NCI-H82 treated with DMSO at 0.1 percent for 48 hours (cell line): ENCODE data around the gene FIS1.
A peak's percentile ranks its signal among the peaks of the same experiment; 100 is the strongest.
"Not testable (repeated sequence)": the region's sequence is repeated elsewhere in the genome, so short reads cannot be mapped to it uniquely, and the experiment has no call there.

Source experiments
- DNase-seq: peaks from one replicate; lab custom pipeline; 2025; ENCODE audit not compliant: unreplicated experiment; lab: John Stamatoyannopoulos, UW

The FIS1 gene

DNA sequence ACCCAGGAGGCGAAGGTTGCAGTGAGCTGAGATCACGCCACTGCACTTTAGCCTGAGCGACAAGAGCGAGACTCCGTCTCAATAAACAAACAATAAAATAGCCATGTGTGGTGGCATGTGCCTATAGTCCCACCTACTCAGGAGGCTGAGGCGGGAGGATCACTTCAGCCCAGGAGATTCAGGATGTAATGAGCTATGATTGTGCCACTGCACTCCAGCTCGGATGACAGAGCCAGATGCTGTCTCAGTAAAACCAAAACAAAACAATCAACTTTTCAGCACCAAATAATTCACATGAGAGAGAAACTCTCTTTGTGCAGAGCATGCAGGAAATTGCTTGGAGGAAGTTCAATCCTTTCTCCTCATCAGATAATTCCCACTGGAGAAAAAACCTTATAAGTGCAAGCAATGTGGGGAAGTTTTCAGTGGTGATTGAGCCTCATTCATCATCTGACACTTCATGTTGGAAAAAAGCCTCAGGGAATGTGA lies 13.4 kb upstream of the FIS1 start:
- DNase-seq, result no peak

DNA sequence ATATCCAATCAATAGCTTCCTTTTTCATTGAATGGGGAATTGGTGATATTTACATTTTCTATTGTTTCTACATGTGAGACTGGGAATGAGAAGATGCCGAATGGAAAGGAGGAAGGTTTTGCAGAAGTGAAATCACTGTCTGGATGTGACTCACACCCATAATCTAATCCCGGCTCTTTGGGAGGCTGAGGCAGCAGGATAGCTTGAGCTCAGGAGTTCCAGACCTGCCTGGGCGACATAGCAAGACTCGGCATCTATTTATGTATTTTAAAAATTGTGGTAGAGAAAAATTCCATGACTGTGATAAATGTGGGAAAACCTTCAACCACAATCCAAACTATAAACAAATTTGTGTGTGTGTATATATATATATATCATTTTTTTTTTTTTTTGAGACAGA lies 10.9 kb upstream of the FIS1 start:
- DNase-seq, result no peak

DNA sequence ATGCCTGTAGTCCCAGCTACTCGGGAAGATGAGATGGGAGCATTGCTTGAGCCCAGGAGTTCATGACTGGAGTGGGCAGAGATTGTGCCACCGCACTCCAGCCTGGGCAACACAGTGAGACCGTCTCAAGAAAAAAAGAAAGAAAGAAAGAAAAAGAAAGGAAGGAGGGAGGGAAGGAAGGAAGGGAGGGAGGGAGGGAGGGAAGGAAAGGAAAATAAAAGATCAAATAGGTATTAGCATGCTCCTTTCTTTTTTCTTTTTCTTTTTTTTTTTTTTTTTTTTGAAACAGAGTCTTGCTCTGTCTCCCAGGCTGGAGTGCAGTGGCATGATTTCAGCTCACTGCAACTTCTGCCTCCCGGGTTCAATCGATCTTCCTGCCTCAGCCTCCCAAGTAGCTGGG lies 8.3 kb upstream of the FIS1 start:
- not testable (repeated sequence) for DNase-seq

GRCh38 chr7:101251871-101252659 lies 7.2 kb upstream of the FIS1 start:
- DNase-seq, result peak; percentile 82

GRCh38 chr7:101250324-101250723 lies 5.4 kb upstream of the FIS1 start:
- no peak for DNase-seq

DNA sequence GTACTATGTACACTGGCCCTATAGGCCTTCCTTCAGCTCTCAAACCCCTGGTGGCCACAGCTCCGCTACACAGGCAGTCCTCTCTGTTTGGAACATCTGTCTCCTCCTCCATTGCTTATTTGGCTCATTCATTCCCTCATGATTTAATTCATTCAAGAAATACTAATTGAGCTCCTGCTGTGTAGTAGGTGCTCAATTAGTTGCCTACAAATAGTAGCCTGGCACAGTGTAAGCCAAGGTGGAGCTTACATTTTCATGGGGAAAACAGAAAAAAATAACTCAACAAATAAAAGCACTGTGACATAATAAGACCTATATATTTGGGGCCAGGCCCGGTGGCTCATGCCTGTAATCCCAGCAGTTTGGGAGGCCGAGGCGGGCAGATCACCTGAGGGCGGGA lies 3.4 kb upstream of the FIS1 start:
- no peak for DNase-seq

- no peak for DNase-seq
Measured at GRCh38 chr7:101245147-101245668, 327 bp upstream of the FIS1 start.

DNA sequence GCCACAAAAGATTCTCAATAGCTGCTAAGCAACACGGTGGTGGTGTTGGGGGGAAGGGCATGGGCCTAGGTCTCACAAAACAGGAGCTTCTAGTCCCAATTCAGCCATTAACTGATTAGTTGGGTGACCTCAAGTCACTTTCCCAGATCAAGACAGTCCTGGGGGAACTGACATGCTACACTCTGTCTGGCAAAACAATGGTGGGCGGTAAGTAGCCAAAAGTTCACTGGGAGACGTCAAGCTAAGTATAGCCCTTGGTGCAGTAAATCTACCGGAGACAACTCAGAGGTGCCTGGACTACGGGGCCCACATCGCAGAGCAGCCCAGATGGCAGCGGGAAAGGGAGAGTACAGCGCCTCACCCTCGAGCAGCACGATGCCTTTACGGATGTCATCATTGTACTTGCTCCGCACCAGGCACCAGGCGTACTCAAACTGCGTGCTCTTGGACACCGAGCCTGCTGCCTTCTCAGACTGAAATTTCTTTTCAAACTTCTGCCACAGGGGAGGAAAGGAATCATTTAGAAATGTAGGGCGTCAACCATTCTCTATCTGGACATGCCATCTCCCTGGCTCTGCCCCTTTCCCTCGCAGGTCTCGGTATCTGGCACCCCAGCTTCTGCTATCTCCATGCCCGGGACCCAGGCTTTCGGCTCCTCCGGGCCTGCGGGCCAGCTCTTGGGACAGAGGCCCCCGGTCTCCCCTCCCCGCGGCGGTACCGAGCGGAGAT lies 1.1 kb downstream of the FIS1 start:
- no peak for DNase-seq

- DNase-seq, result no peak
Measured at GRCh38 chr7:101241443-101242349, 3.2 kb downstream of the FIS1 start.

- no peak for DNase-seq
Measured at GRCh38 chr7:101241015-101241363, 3.9 kb downstream of the FIS1 start.

GRCh38 chr7:101240226-101241014 lies 4.5 kb downstream of the FIS1 start:
- DNase-seq, result no peak

GRCh38 chr7:101239951-101240220 lies 5.0 kb downstream of the FIS1 start:
- DNase-seq, result no peak

GRCh38 chr7:101239191-101239950 lies 5.5 kb downstream of the FIS1 start:
- no peak for DNase-seq

GRCh38 chr7:101238226-101239182 lies 6.4 kb downstream of the FIS1 start:
- DNase-seq, result no peak

DNA sequence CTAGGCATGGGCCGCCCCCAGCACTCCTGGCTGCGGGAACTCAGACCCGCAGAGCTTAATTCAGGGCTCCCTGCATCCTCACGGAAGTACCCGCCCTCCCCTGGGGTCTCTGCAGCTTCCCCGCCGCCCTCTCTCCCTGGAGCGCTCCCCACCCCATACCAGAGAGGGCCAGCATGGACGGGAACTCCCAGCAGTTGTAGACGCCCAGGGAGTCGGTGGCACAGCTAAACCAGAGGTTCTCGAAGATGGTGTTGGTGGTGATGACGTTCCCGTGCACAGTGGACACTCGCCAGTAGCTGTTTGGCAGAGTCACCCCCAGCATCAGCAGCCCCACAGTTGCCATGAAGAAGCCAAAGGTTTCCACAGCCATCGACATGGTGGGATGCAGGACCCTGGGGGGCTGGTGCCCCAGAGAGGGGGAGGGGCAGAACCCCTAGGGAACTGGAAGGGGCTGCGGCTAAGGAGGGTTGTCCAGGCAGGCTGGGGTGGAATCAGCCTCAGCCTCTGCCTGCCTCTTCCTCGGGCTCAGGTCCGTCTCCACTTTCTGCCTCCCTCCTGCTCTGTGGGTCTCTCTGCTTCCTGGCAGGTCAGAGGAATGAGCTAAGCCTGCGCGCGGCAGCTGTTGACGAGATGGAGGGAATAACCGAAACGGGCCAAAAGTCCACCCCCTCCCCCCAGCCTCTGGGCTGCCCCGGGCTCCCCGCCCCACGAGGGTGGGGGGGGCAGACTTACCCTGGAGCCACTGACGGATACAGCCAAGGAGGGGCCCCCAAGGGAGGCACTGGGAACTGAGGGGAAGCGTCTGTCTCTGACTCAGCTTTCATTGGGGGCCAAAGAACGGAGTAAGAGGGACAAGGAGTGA lies 7.4 kb downstream of the FIS1 start, which contains the start of gene CLDN15:
Gene CLDN15 (minus strand): TSS at position 597 of the 862 bp plus-strand sequence. CDS start 221 bp downstream, at position 376.
- no peak for DNase-seq

- no peak for DNase-seq
Measured at GRCh38 chr7:101236292-101236835, 8.5 kb downstream of the FIS1 start.

- DNase-seq, result no peak
Measured at GRCh38 chr7:101235522-101235921, 9.4 kb downstream of the FIS1 start.
